HAP-1 (cell line): Measurements from ENCODE around the gene SLC8A1.

ENCODE experiments used
- DNase-seq, 2 experiments: peaks; one replicate each; pipeline ENCODE4 v3.0.0-alpha.2; 2016 to 2020; ENCODE audit warnings: low spot score in 2 of 2
- H3K27me3 ChIP-seq: fragments of 250-450 bp; sonication (Bioruptor Pico); 2 replicates; pipeline ENCODE4 v1.5.1; 2020; ENCODE audit warnings: low read depth, mild to moderate bottlenecking, moderate library complexity
- H3K36me3 ChIP-seq: fragments of 250-450 bp; sonication (Bioruptor Pico); replicated peaks from 2 replicates; pipeline ENCODE4 v1.5.1; 2020; ENCODE audit warnings: mild to moderate bottlenecking
- H3K4me1 ChIP-seq: fragments of 250-450 bp; sonication (Bioruptor Pico); 2 replicates; pipeline ENCODE4 v1.5.1; 2020; ENCODE audit warnings: mild to moderate bottlenecking
- H3K4me3 ChIP-seq: fragments of 250-450 bp; sonication (Bioruptor Pico); 2 replicates; pipeline ENCODE4 v1.5.1; 2020; ENCODE audit warnings: mild to moderate bottlenecking, moderate library complexity
- H3K9me3 ChIP-seq: fragments of 250-450 bp; sonication (Bioruptor Pico); 2 replicates; pipeline ENCODE4 v1.5.1; 2020; ENCODE audit warnings: mild to moderate bottlenecking, moderate library complexity
- in situ Hi-C: fragments of 300-500 bp; cut with MboI; formaldehyde crosslinking; loops from 3 replicates; pipeline ENCODE4 v1.14.3; 2020; ENCODE audit warnings: low sequenced_read_pairs, inconsistent platforms, mixed read lengths

SLC8A1 gene

GRCh38 chr2:40430776-40431599 is 20.9 kb downstream of the SLC8A1 start:
- Histone ChIP-seq H3K27me3 (no peaks in the 10 kb centered on the region), H3K4me1 (no peaks in the 10 kb centered on the region), H3K36me3 (no peaks in the 10 kb centered on the region), H3K9me3 (no peaks in the 10 kb centered on the region), H3K4me3 (no peak overlapping the region)
- in situ Hi-C loops, result no loop called here
- DNase-seq, result no peak

- in situ Hi-C loops, result no loop called here
- Histone ChIP-seq H3K9me3 (no peaks in the 10 kb centered on the region), H3K4me3 (no peak overlapping the region), H3K27me3 (0 out of 2 replicates have a peak, but pooled peaks cover 3% of the 10 kb centered on the region), H3K36me3 (no peaks in the 10 kb centered on the region), H3K4me1 (no peaks in the 10 kb centered on the region)
- DNase-seq, result no peak
Measured at GRCh38 chr2:40428439-40428838, 23.5 kb downstream of the SLC8A1 start.

GRCh38 chr2:40421631-40422297 is 30.1 kb downstream of the SLC8A1 start:
- H3K4me3 ChIP-seq, result no peak overlapping the region
- H3K9me3 ChIP-seq, result no peaks in the 10 kb centered on the region
- no peaks in the 10 kb centered on the region; the same call in 1 of the 2 replicates for H3K4me1 ChIP-seq
- 0 out of 2 replicates have a peak, but pooled peaks cover 3% of the 10 kb centered on the region for H3K27me3 ChIP-seq
- in situ Hi-C loops, result no loop called here
- no peaks in the 10 kb centered on the region for H3K36me3 ChIP-seq
- no peak for DNase-seq

- Histone ChIP-seq H3K27me3 (0 out of 2 replicates have a peak, but pooled peaks cover under 1% of the 10 kb centered on the region), H3K36me3 (no peaks in the 10 kb centered on the region), H3K4me1 (no peaks in the 10 kb centered on the region; the same call in 1 of the 2 replicates), H3K9me3 (no peaks in the 10 kb centered on the region), H3K4me3 (no peak overlapping the region)
- DNase-seq, result no peak
- in situ Hi-C loops, result no loop called here
Measured at GRCh38 chr2:40420478-40420877, 31.4 kb downstream of the SLC8A1 start.

- Histone ChIP-seq H3K4me3 (no peak overlapping the region), H3K4me1 (no peaks in the 10 kb centered on the region; the same call in 1 of the 2 replicates), H3K9me3 (no peaks in the 10 kb centered on the region), H3K27me3 (no peaks in the 10 kb centered on the region), H3K36me3 (no peaks in the 10 kb centered on the region)
- DNase-seq, result no peak
- in situ Hi-C loops, result no loop called here
Measured at GRCh38 chr2:40419364-40419762, 32.5 kb downstream of the SLC8A1 start.

GRCh38 chr2:40418614-40419363 is 33.1 kb downstream of the SLC8A1 start:
- no peak overlapping the region for H3K4me3 ChIP-seq
- DNase-seq, result no peak
- no peaks in the 10 kb centered on the region for H3K36me3 ChIP-seq
- H3K9me3 ChIP-seq, result no peaks in the 10 kb centered on the region
- no peaks in the 10 kb centered on the region for H3K27me3 ChIP-seq
- in situ Hi-C loops, result no loop called here
- no peaks in the 10 kb centered on the region; the same call in 1 of the 2 replicates for H3K4me1 ChIP-seq

GRCh38 chr2:40416486-40416885 is 35.4 kb downstream of the SLC8A1 start:
- H3K4me3 ChIP-seq, result no peak overlapping the region
- H3K36me3 ChIP-seq, result no peaks in the 10 kb centered on the region
- H3K9me3 ChIP-seq, result no peaks in the 10 kb centered on the region
- no peaks in the 10 kb centered on the region for H3K4me1 ChIP-seq
- in situ Hi-C loops, result no loop called here
- no peaks in the 10 kb centered on the region; the same call in 1 of the 2 replicates for H3K27me3 ChIP-seq
- no peak for DNase-seq

GRCh38 chr2:40415391-40415790 is 36.5 kb downstream of the SLC8A1 start:
- Histone ChIP-seq H3K9me3 (no peaks in the 10 kb centered on the region), H3K27me3 (no peaks in the 10 kb centered on the region; the same call in 1 of the 2 replicates), H3K4me3 (no peak overlapping the region), H3K4me1 (no peaks in the 10 kb centered on the region), H3K36me3 (no peaks in the 10 kb centered on the region)
- DNase-seq, result no peak
- in situ Hi-C loops, result no loop called here

- no peaks in the 10 kb centered on the region for H3K36me3 ChIP-seq
- no peaks in the 10 kb centered on the region; the same call in 1 of the 2 replicates for H3K27me3 ChIP-seq
- no peak overlapping the region for H3K4me3 ChIP-seq
- H3K4me1 ChIP-seq, result no peaks in the 10 kb centered on the region
- no peak for DNase-seq
- in situ Hi-C loops, result no loop called here
- H3K9me3 ChIP-seq, result no peaks in the 10 kb centered on the region
Measured at GRCh38 chr2:40412456-40412855, 39.4 kb downstream of the SLC8A1 start.

- Histone ChIP-seq H3K4me1 (no peaks in the 10 kb centered on the region), H3K4me3 (no peak overlapping the region), H3K9me3 (no peaks in the 10 kb centered on the region), H3K27me3 (no peaks in the 10 kb centered on the region; the same call in 1 of the 2 replicates), H3K36me3 (no peaks in the 10 kb centered on the region)
- in situ Hi-C loops, result no loop called here
- no peak for DNase-seq
Measured at GRCh38 chr2:40410695-40411094, 41.2 kb downstream of the SLC8A1 start.

- no peak for DNase-seq
- H3K9me3 ChIP-seq, result no peaks in the 10 kb centered on the region
- H3K36me3 ChIP-seq, result no peaks in the 10 kb centered on the region
- H3K4me3 ChIP-seq, result no peak overlapping the region
- no peaks in the 10 kb centered on the region; the same call in 1 of the 2 replicates for H3K27me3 ChIP-seq
- in situ Hi-C loops, result no loop called here
- no peaks in the 10 kb centered on the region for H3K4me1 ChIP-seq
Measured at GRCh38 chr2:40409734-40410133, 42.2 kb downstream of the SLC8A1 start.

- no peaks in the 10 kb centered on the region; the same call in 1 of the 2 replicates for H3K27me3 ChIP-seq
- H3K9me3 ChIP-seq, result no peaks in the 10 kb centered on the region
- in situ Hi-C loops, result no loop called here
- no peak overlapping the region for H3K4me3 ChIP-seq
- H3K36me3 ChIP-seq, result no peaks in the 10 kb centered on the region
- H3K4me1 ChIP-seq, result peaks cover 10% of the 10 kb centered on the region
- no peak for DNase-seq
Measured at GRCh38 chr2:40406485-40407289, 45.2 kb downstream of the SLC8A1 start.

GRCh38 chr2:40405465-40405864 is 46.4 kb downstream of the SLC8A1 start:
- Histone ChIP-seq H3K4me3 (no peak overlapping the region), H3K36me3 (no peaks in the 10 kb centered on the region), H3K27me3 (no peaks in the 10 kb centered on the region), H3K9me3 (no peaks in the 10 kb centered on the region), H3K4me1 (peaks cover 10% of the 10 kb centered on the region)
- in situ Hi-C loops, result no loop called here
- no peak for DNase-seq
